GM12891 (cell line): ENCODE data around the gene ACSL1.

Experiments used
- DNase-seq: peaks from one replicate; pipeline ENCODE4 v3.0.0; 2011; ENCODE audit warnings: low spot score; ENCODE audit not compliant: insufficient read length
- FAIRE-seq: peaks from 2 replicates; lab custom pipeline; 2011; peaks lifted over from hg19 to GRCh38; lab: Jason Lieb, UNC
- PAX5 ChIP-seq: IDR thresholded peaks from 2 replicates; pipeline ENCODE4 v1.6.1; 2011; ENCODE audit warnings: low read length, moderate library complexity, mild to moderate bottlenecking; ENCODE audit not compliant: insufficient read depth, severe bottlenecking
- POLR2A ChIP-seq: IDR thresholded peaks from 2 replicates; pipeline ENCODE4 v1.6.1; 2011; ENCODE audit warnings: low read depth, low read length, control low read depth
- POLR2AphosphoS5 ChIP-seq: IDR thresholded peaks from 2 replicates; pipeline ENCODE4 v1.6.1; 2011; ENCODE audit warnings: low read depth, low read length, control low read depth
- POU2F2 ChIP-seq: IDR thresholded peaks from 2 replicates; pipeline ENCODE4 v1.6.1; 2011; ENCODE audit warnings: low read depth, mild to moderate bottlenecking, control low read depth, low read length, moderate library complexity
- SPI1 ChIP-seq: IDR thresholded peaks from 2 replicates; pipeline ENCODE4 v1.6.1; 2011; ENCODE audit warnings: low read depth, low read length, control low read depth
- TAF1 ChIP-seq: IDR thresholded peaks from 2 replicates; pipeline ENCODE4 v1.6.1; 2011; ENCODE audit warnings: low read depth, low read length, control low read depth

ACSL1 gene

GRCh38 chr4:184706453-184706852 is 119.3 kb downstream of the ACSL1 start:
- no peak for FAIRE-seq
- no peak for DNase-seq
- no peak for TF ChIP-seq POLR2A
- TF ChIP-seq TAF1: no peak
- TF ChIP-seq POU2F2: no peak
- TF ChIP-seq POLR2AphosphoS5: no peak
- TF ChIP-seq PAX5: no peak
- TF ChIP-seq SPI1: no peak

- TF ChIP-seq TAF1 (no peak), SPI1 (no peak), PAX5 (no peak), POLR2A (no peak), POLR2AphosphoS5 (no peak), POU2F2 (no peak)
- no peak for DNase-seq
- FAIRE-seq: no peak
Observed at GRCh38 chr4:184705692-184706091, 120.1 kb downstream of the ACSL1 start.
